GM12864 (cell line): ENCODE results near the gene AFAP1.

ENCODE experiments used
- DNase-seq: peaks from one replicate; pipeline ENCODE4 v3.0.0-alpha.2; 2011; ENCODE audit warnings: low read depth
- H3K4me3 ChIP-seq: 2 replicates; pipeline ENCODE4 v1.5.1; 2011; ENCODE audit warnings: mild to moderate bottlenecking, low read depth, low read length, control low read depth
- TF ChIP-seq, protein P1 (sequence below): IDR thresholded peaks from 2 replicates; pipeline ENCODE4 v1.5.1; 2011; ENCODE audit warnings: low read depth, mild to moderate bottlenecking, moderate library complexity, low read length, control low read depth, inconsistent platforms; ENCODE audit errors: missing control alignments

Gene AFAP1

DNA sequence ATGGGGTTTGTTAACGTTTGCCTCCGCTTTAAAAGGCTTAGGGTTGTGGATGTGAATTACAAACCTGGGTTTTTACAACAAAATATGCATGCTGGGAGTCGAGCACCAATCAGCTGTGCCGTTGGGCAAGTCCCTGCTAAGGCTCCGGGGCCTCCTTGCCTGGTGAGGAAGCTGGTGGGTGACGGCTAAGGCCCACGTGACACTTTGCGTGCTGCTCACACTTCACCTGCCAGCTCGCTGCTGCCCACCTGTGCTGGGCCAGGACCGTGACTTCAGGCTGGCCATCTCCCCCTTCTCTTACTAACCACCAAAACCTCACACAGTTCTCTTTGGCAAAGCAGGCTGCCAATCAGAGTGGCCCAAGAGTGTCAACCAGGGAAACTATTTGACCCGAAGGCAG is 178.3 kb downstream of the AFAP1 start:
- H3K4me3 ChIP-seq: no peak overlapping the region
- TF ChIP-seq, protein P1, sequence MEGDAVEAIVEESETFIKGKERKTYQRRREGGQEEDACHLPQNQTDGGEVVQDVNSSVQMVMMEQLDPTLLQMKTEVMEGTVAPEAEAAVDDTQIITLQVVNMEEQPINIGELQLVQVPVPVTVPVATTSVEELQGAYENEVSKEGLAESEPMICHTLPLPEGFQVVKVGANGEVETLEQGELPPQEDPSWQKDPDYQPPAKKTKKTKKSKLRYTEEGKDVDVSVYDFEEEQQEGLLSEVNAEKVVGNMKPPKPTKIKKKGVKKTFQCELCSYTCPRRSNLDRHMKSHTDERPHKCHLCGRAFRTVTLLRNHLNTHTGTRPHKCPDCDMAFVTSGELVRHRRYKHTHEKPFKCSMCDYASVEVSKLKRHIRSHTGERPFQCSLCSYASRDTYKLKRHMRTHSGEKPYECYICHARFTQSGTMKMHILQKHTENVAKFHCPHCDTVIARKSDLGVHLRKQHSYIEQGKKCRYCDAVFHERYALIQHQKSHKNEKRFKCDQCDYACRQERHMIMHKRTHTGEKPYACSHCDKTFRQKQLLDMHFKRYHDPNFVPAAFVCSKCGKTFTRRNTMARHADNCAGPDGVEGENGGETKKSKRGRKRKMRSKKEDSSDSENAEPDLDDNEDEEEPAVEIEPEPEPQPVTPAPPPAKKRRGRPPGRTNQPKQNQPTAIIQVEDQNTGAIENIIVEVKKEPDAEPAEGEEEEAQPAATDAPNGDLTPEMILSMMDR: no peak
- DNase-seq: no peak

DNA sequence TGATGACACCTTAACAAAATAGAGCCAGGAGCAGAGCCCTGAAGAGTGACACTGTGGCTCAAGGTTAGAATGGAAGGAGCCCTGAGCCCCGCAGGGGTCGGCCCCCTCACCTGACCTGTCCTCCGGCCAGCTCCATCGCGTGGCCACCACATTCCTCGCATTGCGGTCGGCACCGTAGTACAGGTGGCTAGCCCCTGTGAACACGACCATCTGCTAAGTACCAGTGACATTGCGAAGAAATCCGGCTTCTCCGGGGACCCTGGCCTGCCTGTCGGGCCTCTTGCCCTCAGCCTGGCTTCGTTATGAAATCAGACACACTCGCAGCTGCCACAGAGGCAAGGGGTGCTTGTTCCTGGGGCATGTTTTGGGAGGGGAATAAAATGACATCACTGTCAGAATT is 179.0 kb downstream of the AFAP1 start:
- TF ChIP-seq, protein P1: no peak
- DNase-seq: no peak
- H3K4me3 ChIP-seq: no peak overlapping the region

DNA sequence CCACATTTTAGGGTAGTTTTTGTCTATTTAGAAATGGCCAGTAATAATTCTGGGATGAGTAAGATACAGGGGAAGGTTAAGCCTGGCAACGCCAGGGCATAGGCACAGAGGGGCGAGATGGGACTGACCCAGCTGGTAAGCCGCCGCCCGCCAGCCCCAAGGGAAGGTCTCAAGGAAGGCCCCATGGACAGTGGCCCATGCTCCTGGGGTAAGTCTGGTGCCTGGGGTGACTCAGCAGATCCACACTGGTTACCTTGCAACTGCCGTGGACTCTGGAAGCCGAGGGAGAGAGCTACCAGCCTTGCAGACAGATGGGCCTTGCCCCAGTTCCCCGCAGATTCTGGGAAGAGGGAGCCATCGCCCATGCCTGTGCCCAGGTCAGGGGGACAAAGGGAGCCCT is 179.4 kb downstream of the AFAP1 start:
- TF ChIP-seq, protein P1: no peak
- DNase-seq: no peak
- H3K4me3 ChIP-seq: no peak overlapping the region

DNA sequence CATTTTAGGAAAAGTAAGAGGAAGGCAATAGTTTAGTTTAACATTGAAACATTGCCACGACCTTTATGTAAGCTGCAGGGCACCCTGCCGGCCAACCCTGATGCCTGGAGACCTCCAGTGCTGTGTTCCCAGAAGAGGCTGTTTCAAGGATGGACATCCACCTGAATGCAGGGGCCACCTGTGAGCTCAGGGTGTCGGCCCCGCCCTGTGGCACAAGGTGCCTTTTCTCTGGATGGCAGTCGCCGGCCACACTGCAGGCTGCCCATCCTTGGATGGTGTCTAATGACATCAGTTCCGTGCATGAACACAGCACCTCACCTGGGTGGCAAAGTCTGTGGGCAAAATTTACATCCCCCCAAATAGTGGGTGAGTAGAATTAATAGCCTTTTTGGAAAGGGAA is 180.0 kb downstream of the AFAP1 start:
- no peak overlapping the region; the same call in 1 of the 2 replicates for H3K4me3 ChIP-seq
- DNase-seq: no peak
- TF ChIP-seq, protein P1: no peak

DNA sequence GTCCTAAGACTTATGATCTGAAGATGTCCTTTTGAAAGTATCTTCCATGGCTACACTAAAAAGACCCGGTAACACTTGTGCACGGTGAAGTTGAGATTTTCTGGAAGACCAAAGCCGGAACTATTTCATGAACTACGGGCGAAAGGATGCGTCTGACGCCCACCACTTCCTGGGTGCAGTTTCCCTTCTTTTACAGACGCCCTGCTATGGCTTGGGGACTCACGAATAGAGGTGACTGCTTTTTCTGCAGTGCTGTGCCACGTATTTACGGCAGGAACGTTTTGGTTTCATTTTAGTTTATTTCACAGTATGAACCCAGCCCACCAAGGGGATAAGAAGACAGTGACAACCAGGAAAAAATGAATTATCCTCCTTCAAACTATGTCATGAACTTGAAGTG is 180.4 kb downstream of the AFAP1 start:
- TF ChIP-seq, protein P1: no peak
- peak overlapping the region; percentile 1; the same call in 1 of the 2 replicates for H3K4me3 ChIP-seq
- peak; percentile 58 for DNase-seq

DNA sequence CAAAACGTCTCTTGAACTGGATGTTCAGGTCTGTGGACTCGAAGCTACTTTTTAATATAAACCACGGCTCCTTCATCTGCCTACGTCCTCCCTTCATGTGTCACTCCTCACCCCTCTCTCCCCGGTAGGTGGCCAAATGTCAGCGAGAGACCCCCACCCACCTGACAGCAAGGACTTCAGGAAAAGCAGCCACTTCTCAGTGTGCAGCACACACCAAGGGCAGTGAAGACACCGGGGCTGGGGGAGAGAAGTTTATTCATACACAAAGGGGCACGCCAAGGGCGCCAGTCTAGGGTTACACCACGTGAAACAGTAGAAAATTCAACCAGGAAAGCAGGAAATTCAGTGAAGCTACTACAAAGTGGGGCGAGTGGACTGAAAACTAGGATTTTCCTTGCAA is 181.2 kb downstream of the AFAP1 start:
- DNase-seq: no peak
- no peak overlapping the region for H3K4me3 ChIP-seq
- TF ChIP-seq, protein P1: no peak

DNA sequence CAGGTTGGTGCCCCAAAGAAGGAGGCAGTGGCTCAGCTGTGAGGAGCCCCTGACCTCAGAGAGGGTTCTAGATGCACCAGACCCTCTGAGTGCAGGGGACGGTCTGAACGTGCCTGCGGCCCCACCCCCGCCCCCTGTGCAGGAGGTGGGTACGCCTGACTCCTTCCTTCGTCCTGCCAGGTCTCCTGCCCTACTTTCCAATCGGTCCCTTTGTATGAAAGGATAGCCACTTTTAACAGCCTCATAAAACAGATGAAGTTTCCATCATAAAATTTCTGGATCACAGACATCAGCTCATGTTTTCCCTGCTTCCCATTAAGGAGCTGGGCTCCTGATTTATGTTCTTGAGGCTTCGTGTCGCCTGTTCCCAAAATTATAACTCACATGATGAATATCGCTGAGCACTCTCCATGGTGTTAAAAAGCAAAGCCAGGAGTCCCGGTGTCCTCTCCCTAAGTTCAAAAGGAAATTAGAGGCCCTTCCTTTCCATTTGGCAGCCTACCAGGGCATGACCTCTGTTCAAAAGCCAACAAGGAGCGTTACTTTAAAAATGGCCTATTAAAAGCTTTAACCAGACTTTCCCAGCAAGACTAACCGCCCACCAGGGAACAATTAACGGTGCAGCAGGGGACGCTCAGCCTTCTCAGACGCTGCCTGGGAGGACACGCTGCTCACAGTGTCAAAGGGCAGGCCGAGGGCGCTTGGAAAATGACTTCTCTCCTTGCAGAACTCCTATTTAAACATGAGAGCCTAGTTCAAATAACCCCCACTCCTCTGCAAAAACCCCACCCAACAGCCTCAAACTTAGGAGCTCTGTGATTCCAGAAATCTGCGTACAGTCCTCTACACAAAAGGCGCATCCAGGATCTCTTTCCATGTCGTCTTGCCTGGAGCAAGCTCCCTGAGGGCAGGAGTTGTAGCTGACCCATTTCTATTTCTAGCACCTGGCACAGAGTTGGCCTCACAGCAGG is 181.9 kb downstream of the AFAP1 start:
- H3K4me3 ChIP-seq: no peak overlapping the region
- TF ChIP-seq, protein P1: no peak
- no peak for DNase-seq
